ENCODE measurements around the gene PTGIS. TPM values are rescaled to one million over a fixed set of nuclear protein-coding genes. Genes with fewer than 3 reads are reported as not detected.

Gene PTGIS
- polyA plus RNA-seq, 4 donors = 30.8 to 42.9 (median 33.3) TPM

GRCh38 chr20:49480236-49480635 lies 87.7 kb downstream of the PTGIS start:
- no peak for DNase-seq (ENCODE audit: low read depth in 4 of 4, low spot score in 2 of 4)

- no peak for DNase-seq (ENCODE audit: low read depth in 4 of 4, low spot score in 2 of 4)
Measured at GRCh38 chr20:49479785-49480184, 88.2 kb downstream of the PTGIS start.

GRCh38 chr20:49478754-49479689 lies 88.9 kb downstream of the PTGIS start:
- DNase-seq (ENCODE audit: low read depth in 4 of 4, low spot score in 2 of 4) = no peak

GRCh38 chr20:49478266-49478665 lies 89.7 kb downstream of the PTGIS start:
- no peak for DNase-seq (ENCODE audit: low read depth in 4 of 4, low spot score in 2 of 4)

- no peak for DNase-seq (ENCODE audit: low read depth in 4 of 4, low spot score in 2 of 4)
Measured at GRCh38 chr20:49477200-49477599, 90.7 kb downstream of the PTGIS start.

GRCh38 chr20:49476016-49476355 lies 92.0 kb downstream of the PTGIS start:
- DNase-seq (ENCODE audit: low read depth in 4 of 4, low spot score in 2 of 4) = no peak

GRCh38 chr20:49475292-49476015 lies 92.5 kb downstream of the PTGIS start:
- DNase-seq (ENCODE audit: low read depth in 4 of 4, low spot score in 2 of 4) = no peak

- DNase-seq (ENCODE audit: low read depth in 4 of 4, low spot score in 2 of 4) = no peak
Measured at GRCh38 chr20:49471397-49471796, 96.5 kb downstream of the PTGIS start.

GRCh38 chr20:49470922-49471321 lies 97.0 kb downstream of the PTGIS start:
- no peak for DNase-seq (ENCODE audit: low read depth in 4 of 4, low spot score in 2 of 4)

GRCh38 chr20:49469060-49469459 lies 98.9 kb downstream of the PTGIS start:
- no peak for DNase-seq (ENCODE audit: low read depth in 4 of 4, low spot score in 2 of 4)

- no peak for DNase-seq (ENCODE audit: low read depth in 4 of 4, low spot score in 2 of 4)
Measured at GRCh38 chr20:49468412-49468811, 99.5 kb downstream of the PTGIS start.

- no peak for DNase-seq (ENCODE audit: low read depth in 4 of 4, low spot score in 2 of 4)
Measured at GRCh38 chr20:49466114-49466912, 101.6 kb downstream of the PTGIS start.

GRCh38 chr20:49464556-49464955 lies 103.4 kb downstream of the PTGIS start:
- DNase-seq (ENCODE audit: low read depth in 4 of 4, low spot score in 2 of 4) = no peak

- DNase-seq (ENCODE audit: low read depth in 4 of 4, low spot score in 2 of 4) = no peak
Measured at GRCh38 chr20:49462626-49463025, 105.3 kb downstream of the PTGIS start.

GRCh38 chr20:49461894-49462620 lies 105.9 kb downstream of the PTGIS start:
- DNase-seq (ENCODE audit: low read depth in 4 of 4, low spot score in 2 of 4) = no peak

GRCh38 chr20:49460916-49461315 lies 107.0 kb downstream of the PTGIS start:
- no peak for DNase-seq (ENCODE audit: low read depth in 4 of 4, low spot score in 2 of 4)

GRCh38 chr20:49460131-49460530 lies 107.8 kb downstream of the PTGIS start:
- no peak for DNase-seq (ENCODE audit: low read depth in 4 of 4, low spot score in 2 of 4)

- no peak for DNase-seq (ENCODE audit: low read depth in 4 of 4, low spot score in 2 of 4)
Measured at GRCh38 chr20:49459684-49460083, 108.3 kb downstream of the PTGIS start.

GRCh38 chr20:49457444-49457843 lies 110.5 kb downstream of the PTGIS start:
- peak in 1 of 4 donors; percentile 15 for DNase-seq (ENCODE audit: low read depth in 4 of 4, low spot score in 2 of 4)

GRCh38 chr20:49456646-49457045 lies 111.3 kb downstream of the PTGIS start:
- DNase-seq (ENCODE audit: low read depth in 4 of 4, low spot score in 2 of 4) = no peak
